IPS-NIHi7 (cell line): Measurements from ENCODE around the gene CCDC78.
A peak's percentile ranks its signal among the peaks of the same experiment; 100 is the strongest.
"Not testable (repeated sequence)": the region's sequence is repeated elsewhere in the genome, so short reads cannot be mapped to it uniquely, and the experiment has no call there.

Experiments used
- DNase-seq: peaks from one replicate; pipeline ENCODE4 v3.0.0; 2012; ENCODE audit warnings: mixed read lengths; ENCODE audit errors: extremely low spot score

Gene CCDC78

GRCh38 chr16:760545-761343 is 34.5 kb upstream of the CCDC78 start, which contains the start of gene MSLN:
Gene MSLN (plus strand): TSS chr16:760734. CDS start chr16:762681, 1,947 bp downstream.
- DNase-seq: no peak

- DNase-seq: no peak
These were observed 33.8 kb upstream of the CCDC78 start for GRCh38 chr16:760065-760464.

- no peak for DNase-seq
These were observed 33.1 kb upstream of the CCDC78 start for GRCh38 chr16:759110-759910.

- DNase-seq: no peak
These were observed 30.2 kb upstream of the CCDC78 start for GRCh38 chr16:756428-756827.

GRCh38 chr16:754656-755055 is 28.4 kb upstream of the CCDC78 start:
- no peak for DNase-seq

- DNase-seq: not testable (repeated sequence)
These were observed 27.9 kb upstream of the CCDC78 start for GRCh38 chr16:754121-754607.

- DNase-seq: peak; percentile 33
These were observed 25.7 kb upstream of the CCDC78 start for GRCh38 chr16:752007-752312.

- no peak for DNase-seq
These were observed 25.1 kb upstream of the CCDC78 start for GRCh38 chr16:751152-752006.

GRCh38 chr16:750485-750884 is 24.2 kb upstream of the CCDC78 start:
- DNase-seq: no peak

GRCh38 chr16:749010-749409 is 22.8 kb upstream of the CCDC78 start:
- DNase-seq: no peak

GRCh38 chr16:747978-748746 is 21.9 kb upstream of the CCDC78 start:
- no peak for DNase-seq

- no peak for DNase-seq
These were observed 20.4 kb upstream of the CCDC78 start for GRCh38 chr16:746637-747036.

- DNase-seq: peak; percentile 95
These were observed 19.5 kb upstream of the CCDC78 start for GRCh38 chr16:745739-746138.

- DNase-seq: no peak
These were observed 17.7 kb upstream of the CCDC78 start for GRCh38 chr16:743794-744500.

- not testable (repeated sequence) for DNase-seq
These were observed 16.7 kb upstream of the CCDC78 start for GRCh38 chr16:742894-743293.

- no peak for DNase-seq
These were observed 15.9 kb upstream of the CCDC78 start for GRCh38 chr16:741986-742629.

- DNase-seq: peak; percentile 96
These were observed 14.7 kb upstream of the CCDC78 start, which contains the start of gene CIAO3 for GRCh38 chr16:740764-741505. Gene CIAO3 (minus strand): TSS chr16:740997. CDS start chr16:740985, 12 bp downstream.

- no peak for DNase-seq
These were observed 14.2 kb upstream of the CCDC78 start for GRCh38 chr16:740459-740763.
